ENCODE data around the gene FIBP. TPM values are rescaled to one million over a fixed set of nuclear protein-coding genes. Genes with fewer than 3 reads are reported as not detected.

Gene FIBP
- total RNA-seq, 1 donor from 2014 or later: 67.4 TPM

- Mint-ChIP-seq H3K9me3 (ENCODE audit: unreplicated experiment) (peaks cover 3% of the 10 kb centered on the region), H3K27ac (ENCODE audit: unreplicated experiment) (peak overlapping the region; percentile 41), H3K4me3 (ENCODE audit: unreplicated experiment) (peak overlapping the region; percentile 40), H3K4me1 (ENCODE audit: low read depth, unreplicated experiment) (peaks cover 3% of the 10 kb centered on the region), H3K27me3 (ENCODE audit: low read depth, unreplicated experiment) (no peaks in the 10 kb centered on the region), H3K36me3 (ENCODE audit: low read depth, unreplicated experiment) (peaks cover 5% of the 10 kb centered on the region)
- Histone ChIP-seq H3K27me3 (ENCODE audit: insufficient read depth, low read length) (no peaks in the 10 kb centered on the region), H2AFZ (ENCODE audit: low read depth, low read length) (no peak overlapping the region), H3K9ac (ENCODE audit: low read length) (no peak overlapping the region), H3K4me3 (ENCODE audit: insufficient read depth, low read depth, low read length) (no peak overlapping the region), H3K4me1 (ENCODE audit: insufficient read depth, low read length) (peaks cover 7% of the 10 kb centered on the region), H3K79me2 (ENCODE audit: insufficient read depth, low read length) (no peaks in the 10 kb centered on the region), H3K36me3 (ENCODE audit: insufficient read depth, low read length) (no peaks in the 10 kb centered on the region), H4K20me1 (ENCODE audit: insufficient read depth, low read length) (no peaks in the 10 kb centered on the region), H3K4me2 (ENCODE audit: low read length) (no peak overlapping the region), H3K9me3 (ENCODE audit: insufficient read depth, low read depth, low read length) (no peaks in the 10 kb centered on the region), H3K27ac (ENCODE audit: low read depth, low read length) (no peak overlapping the region)
- no peak for FAIRE-seq
- no peak for DNase-seq (ENCODE audit: low read depth)
- no peak for TF ChIP-seq EZH2 (IDR thresholded peaks at IDR 0.05; ENCODE audit: insufficient read depth, low read length)
- TF ChIP-seq, protein P1, sequence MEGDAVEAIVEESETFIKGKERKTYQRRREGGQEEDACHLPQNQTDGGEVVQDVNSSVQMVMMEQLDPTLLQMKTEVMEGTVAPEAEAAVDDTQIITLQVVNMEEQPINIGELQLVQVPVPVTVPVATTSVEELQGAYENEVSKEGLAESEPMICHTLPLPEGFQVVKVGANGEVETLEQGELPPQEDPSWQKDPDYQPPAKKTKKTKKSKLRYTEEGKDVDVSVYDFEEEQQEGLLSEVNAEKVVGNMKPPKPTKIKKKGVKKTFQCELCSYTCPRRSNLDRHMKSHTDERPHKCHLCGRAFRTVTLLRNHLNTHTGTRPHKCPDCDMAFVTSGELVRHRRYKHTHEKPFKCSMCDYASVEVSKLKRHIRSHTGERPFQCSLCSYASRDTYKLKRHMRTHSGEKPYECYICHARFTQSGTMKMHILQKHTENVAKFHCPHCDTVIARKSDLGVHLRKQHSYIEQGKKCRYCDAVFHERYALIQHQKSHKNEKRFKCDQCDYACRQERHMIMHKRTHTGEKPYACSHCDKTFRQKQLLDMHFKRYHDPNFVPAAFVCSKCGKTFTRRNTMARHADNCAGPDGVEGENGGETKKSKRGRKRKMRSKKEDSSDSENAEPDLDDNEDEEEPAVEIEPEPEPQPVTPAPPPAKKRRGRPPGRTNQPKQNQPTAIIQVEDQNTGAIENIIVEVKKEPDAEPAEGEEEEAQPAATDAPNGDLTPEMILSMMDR (IDR thresholded peaks at IDR 0.05; ENCODE audit: insufficient read depth, low read depth, low read length): no peak
Observed at GRCh38 chr11:65927904-65928397, 39.7 kb upstream of the FIBP start.

DNA sequence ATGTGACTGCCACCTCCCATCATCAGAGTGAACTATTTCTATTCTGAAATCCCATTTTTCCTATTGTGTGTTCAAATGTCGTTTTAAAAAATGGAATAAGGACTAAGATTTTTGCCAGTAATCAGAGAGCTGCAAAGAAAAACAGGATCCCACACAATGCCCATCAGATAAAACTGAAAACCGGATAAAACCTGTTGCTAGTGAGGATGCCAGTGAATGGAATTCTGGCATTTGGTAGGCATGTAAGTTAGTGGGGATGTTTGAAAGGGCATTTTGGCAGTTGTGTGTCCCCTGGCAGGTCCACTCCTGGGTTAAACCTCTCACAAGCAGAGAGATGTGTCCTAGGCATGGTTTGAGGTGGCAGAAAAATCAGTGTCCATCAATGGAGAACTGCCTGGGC lies 37.1 kb upstream of the FIBP start:
- Mint-ChIP-seq H3K4me1 (ENCODE audit: low read depth, unreplicated experiment) (peaks cover 3% of the 10 kb centered on the region), H3K36me3 (ENCODE audit: low read depth, unreplicated experiment) (peaks cover 11% of the 10 kb centered on the region), H3K27ac (ENCODE audit: unreplicated experiment) (no peak overlapping the region), H3K4me3 (ENCODE audit: unreplicated experiment) (no peak overlapping the region), H3K27me3 (ENCODE audit: low read depth, unreplicated experiment) (no peaks in the 10 kb centered on the region), H3K9me3 (ENCODE audit: unreplicated experiment) (peaks cover 3% of the 10 kb centered on the region)
- H3K9ac ChIP-seq (ENCODE audit: low read length): no peak overlapping the region
- peaks cover 6% of the 10 kb centered on the region for H3K4me1 ChIP-seq (ENCODE audit: insufficient read depth, low read length)
- H2AFZ ChIP-seq (ENCODE audit: low read depth, low read length): no peak overlapping the region
- FAIRE-seq: no peak
- no peaks in the 10 kb centered on the region for H3K9me3 ChIP-seq (ENCODE audit: insufficient read depth, low read depth, low read length)
- H3K4me2 ChIP-seq (ENCODE audit: low read length): no peak overlapping the region
- H4K20me1 ChIP-seq (ENCODE audit: insufficient read depth, low read length): peaks cover 6% of the 10 kb centered on the region
- peaks cover 15% of the 10 kb centered on the region for H3K79me2 ChIP-seq (ENCODE audit: insufficient read depth, low read length)
- no peak for DNase-seq (ENCODE audit: low read depth)
- H3K27ac ChIP-seq (ENCODE audit: low read depth, low read length): no peak overlapping the region
- no peak overlapping the region for H3K4me3 ChIP-seq (ENCODE audit: insufficient read depth, low read depth, low read length)
- H3K36me3 ChIP-seq (ENCODE audit: insufficient read depth, low read length): peaks cover 12% of the 10 kb centered on the region
- no peak for TF ChIP-seq EZH2 (IDR thresholded peaks at IDR 0.05; ENCODE audit: insufficient read depth, low read length)
- TF ChIP-seq, protein P1 (IDR thresholded peaks at IDR 0.05; ENCODE audit: insufficient read depth, low read depth, low read length): no peak
- H3K27me3 ChIP-seq (ENCODE audit: insufficient read depth, low read length): no peaks in the 10 kb centered on the region

DNA sequence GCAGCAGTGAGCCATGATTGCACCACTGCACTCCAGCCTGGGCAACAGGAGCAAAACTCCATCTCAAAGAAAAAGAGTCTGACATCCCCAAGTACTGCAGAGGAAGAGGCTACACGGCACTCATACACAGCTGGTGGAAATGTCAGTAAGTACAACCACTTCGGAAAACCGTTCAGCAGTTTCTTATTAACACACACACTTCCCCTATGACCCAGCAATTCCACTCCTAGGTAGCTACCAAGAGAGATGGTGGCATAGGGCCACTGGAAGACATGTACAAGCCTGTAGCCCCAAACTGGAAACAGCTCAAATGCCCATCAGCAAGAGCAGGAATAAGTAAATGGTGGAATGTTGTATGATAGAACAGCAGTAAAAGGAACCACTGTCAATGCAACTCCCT lies 34.3 kb upstream of the FIBP start:
- FAIRE-seq (no peak), DNase-seq (ENCODE audit: low read depth) (no peak)
- Histone ChIP-seq H3K79me2 (ENCODE audit: insufficient read depth, low read length) (peaks cover 36% of the 10 kb centered on the region), H2AFZ (ENCODE audit: low read depth, low read length) (no peak overlapping the region), H3K4me1 (ENCODE audit: insufficient read depth, low read length) (peaks cover 20% of the 10 kb centered on the region), H3K4me3 (ENCODE audit: insufficient read depth, low read depth, low read length) (no peak overlapping the region), H4K20me1 (ENCODE audit: insufficient read depth, low read length) (peaks cover 9% of the 10 kb centered on the region), H3K36me3 (ENCODE audit: insufficient read depth, low read length) (peaks cover 14% of the 10 kb centered on the region), H3K27me3 (ENCODE audit: insufficient read depth, low read length) (no peaks in the 10 kb centered on the region), H3K27ac (ENCODE audit: low read depth, low read length) (no peak overlapping the region), H3K9me3 (ENCODE audit: insufficient read depth, low read depth, low read length) (no peaks in the 10 kb centered on the region), H3K4me2 (ENCODE audit: low read length) (no peak overlapping the region), H3K9ac (ENCODE audit: low read length) (no peak overlapping the region)
- Mint-ChIP-seq H3K9me3 (ENCODE audit: unreplicated experiment) (no peaks in the 10 kb centered on the region), H3K27ac (ENCODE audit: unreplicated experiment) (no peak overlapping the region), H3K27me3 (ENCODE audit: low read depth, unreplicated experiment) (no peaks in the 10 kb centered on the region), H3K36me3 (ENCODE audit: low read depth, unreplicated experiment) (peaks cover 10% of the 10 kb centered on the region), H3K4me1 (ENCODE audit: low read depth, unreplicated experiment) (no peaks in the 10 kb centered on the region), H3K4me3 (ENCODE audit: unreplicated experiment) (no peak overlapping the region)
- TF ChIP-seq, protein P1 (IDR thresholded peaks at IDR 0.05; ENCODE audit: insufficient read depth, low read depth, low read length): no peak
- TF ChIP-seq EZH2 (IDR thresholded peaks at IDR 0.05; ENCODE audit: insufficient read depth, low read length): no peak
